ENCODE measurements around the gene L3MBTL4.

DNA sequence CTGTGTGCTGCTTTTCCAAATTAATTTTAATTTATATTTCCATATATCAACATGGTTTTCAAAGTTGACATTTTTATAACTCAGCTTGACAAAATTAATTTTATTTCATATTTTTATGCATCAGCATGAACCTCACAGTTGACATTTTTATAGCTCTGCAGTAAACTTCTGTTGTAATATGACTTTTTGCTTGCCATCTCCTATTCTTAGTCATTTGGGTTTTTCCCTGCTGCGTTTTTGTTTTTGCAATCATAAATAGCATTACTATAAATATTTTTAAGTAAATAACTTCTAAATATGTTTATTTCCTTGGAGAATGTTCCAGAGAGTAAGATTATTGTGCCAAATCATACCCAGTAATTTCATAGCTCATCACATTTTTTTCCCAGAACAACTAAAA lies 21.0 kb upstream of the L3MBTL4 start:
- TF ChIP-seq, protein P1, sequence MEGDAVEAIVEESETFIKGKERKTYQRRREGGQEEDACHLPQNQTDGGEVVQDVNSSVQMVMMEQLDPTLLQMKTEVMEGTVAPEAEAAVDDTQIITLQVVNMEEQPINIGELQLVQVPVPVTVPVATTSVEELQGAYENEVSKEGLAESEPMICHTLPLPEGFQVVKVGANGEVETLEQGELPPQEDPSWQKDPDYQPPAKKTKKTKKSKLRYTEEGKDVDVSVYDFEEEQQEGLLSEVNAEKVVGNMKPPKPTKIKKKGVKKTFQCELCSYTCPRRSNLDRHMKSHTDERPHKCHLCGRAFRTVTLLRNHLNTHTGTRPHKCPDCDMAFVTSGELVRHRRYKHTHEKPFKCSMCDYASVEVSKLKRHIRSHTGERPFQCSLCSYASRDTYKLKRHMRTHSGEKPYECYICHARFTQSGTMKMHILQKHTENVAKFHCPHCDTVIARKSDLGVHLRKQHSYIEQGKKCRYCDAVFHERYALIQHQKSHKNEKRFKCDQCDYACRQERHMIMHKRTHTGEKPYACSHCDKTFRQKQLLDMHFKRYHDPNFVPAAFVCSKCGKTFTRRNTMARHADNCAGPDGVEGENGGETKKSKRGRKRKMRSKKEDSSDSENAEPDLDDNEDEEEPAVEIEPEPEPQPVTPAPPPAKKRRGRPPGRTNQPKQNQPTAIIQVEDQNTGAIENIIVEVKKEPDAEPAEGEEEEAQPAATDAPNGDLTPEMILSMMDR (IDR thresholded peaks at IDR 0.05) = no peak
- no peak for TF ChIP-seq POLR2A (IDR thresholded peaks at IDR 0.05)

Data from heart left ventricle (tissue), 13 donors.